Measurements from ENCODE around the gene NPEPL1.
"Not testable (repeated sequence)": the region's sequence is repeated elsewhere in the genome, so short reads cannot be mapped to it uniquely, and the experiment has no call there.

The NPEPL1 gene

DNA sequence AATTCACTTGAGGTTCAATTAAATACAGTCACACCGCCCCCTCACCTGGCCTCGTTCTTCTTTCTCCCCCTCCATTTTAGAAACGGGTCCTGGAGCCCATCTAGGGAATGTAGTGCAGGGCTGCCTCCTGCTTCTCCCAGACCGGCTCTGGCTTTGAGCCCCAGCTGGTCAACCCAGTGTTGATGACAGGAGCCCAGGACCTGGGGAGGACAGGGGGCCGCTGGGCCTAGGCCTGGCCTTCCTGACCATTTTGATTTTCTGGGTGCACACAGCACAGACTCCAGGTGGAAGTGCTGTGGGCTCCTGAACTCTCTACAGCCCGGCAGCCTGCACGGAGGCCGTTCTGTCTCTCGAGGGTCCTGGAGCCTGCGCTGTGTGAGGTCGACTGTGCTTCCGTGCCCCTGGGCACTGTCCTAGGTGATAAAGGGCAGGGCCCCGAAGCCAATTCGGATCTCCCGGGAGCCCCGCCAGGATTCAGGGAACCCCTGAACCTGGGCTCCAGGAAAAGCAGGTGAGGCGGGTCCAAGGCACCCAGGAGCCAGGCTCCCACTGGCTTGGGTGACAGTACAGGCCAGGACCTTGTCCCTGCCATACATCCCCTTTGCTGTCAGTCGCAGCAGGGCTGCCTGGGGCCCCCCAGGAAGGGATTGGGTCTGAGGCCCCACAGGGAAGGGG lies 23.3 kb downstream of the NPEPL1 start:
- DNase-seq = no peak

GRCh38 chr20:58716476-58717277 lies 24.1 kb downstream of the NPEPL1 start:
- DNase-seq = no peak

- DNase-seq = no peak
These were observed 24.9 kb downstream of the NPEPL1 start for GRCh38 chr20:58717278-58718091.

GRCh38 chr20:58718121-58718563 lies 25.5 kb downstream of the NPEPL1 start:
- DNase-seq = no peak

DNA sequence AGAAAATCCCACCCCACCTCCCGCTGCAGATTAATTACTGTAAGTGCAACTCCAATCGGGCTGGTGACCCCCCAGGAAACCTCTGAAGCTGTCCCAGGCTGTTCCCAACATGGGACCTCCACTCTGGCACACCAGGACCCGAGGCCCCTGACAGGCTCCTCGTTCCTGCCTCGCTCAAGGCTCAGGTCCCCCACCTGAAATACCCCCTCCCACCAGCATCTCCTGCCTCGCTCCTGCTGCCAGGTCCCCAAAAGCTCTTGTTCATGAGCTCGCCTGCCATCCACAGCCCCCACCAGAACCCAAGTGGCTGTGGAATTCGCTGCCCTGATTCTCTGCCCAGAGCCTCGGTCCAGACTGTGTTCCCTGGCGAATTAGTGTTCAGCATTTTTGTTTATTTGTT lies 26.1 kb downstream of the NPEPL1 start:
- no peak for DNase-seq

GRCh38 chr20:58719258-58719657 lies 26.7 kb downstream of the NPEPL1 start:
- DNase-seq = no peak

- DNase-seq = no peak
These were observed 27.4 kb downstream of the NPEPL1 start for GRCh38 chr20:58719971-58720371.

DNA sequence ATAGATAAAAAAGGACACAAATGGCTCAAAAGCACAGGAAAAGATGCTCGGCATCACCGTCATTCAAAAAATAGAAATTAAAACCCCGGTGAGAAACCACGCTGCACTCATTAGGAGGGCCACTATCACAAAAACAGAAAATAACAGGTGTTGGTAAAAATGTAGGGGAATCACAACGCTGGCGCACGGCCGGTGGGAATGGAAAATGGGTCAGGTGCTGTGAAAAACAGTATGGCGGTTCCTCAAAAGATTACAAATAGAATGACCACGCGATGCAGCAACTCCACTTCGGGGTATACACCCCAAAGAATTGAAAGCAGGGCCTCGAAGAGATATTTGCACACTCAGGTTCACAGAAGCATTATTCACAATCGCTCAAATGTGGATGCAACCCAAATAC lies 28.3 kb downstream of the NPEPL1 start:
- no peak for DNase-seq

GRCh38 chr20:58721951-58722778 lies 29.6 kb downstream of the NPEPL1 start:
- DNase-seq = no peak

GRCh38 chr20:58722877-58723627 lies 30.5 kb downstream of the NPEPL1 start:
- DNase-seq = no peak

DNA sequence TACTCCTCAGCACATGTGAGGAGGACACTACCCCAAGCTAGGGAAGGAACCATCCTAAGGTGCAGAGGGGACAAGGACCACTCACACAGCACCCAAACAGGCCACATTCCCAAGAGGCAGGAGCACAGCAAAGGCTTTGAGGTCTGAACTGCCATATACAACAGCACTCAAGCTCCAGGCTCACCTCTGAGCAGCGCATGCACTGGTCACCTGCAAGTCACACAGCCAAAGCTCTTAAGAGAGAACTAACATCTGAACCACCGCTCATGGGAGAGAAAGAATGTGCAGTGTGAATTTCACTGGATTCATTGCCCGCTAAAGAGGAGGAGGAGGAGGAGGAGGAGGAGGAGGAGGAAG lies 31.0 kb downstream of the NPEPL1 start:
- DNase-seq = no peak

- DNase-seq = not testable (repeated sequence)
These were observed 33.6 kb downstream of the NPEPL1 start for GRCh38 chr20:58726156-58726555.

GRCh38 chr20:58731192-58731591 lies 38.6 kb downstream of the NPEPL1 start:
- no peak for DNase-seq

DNA sequence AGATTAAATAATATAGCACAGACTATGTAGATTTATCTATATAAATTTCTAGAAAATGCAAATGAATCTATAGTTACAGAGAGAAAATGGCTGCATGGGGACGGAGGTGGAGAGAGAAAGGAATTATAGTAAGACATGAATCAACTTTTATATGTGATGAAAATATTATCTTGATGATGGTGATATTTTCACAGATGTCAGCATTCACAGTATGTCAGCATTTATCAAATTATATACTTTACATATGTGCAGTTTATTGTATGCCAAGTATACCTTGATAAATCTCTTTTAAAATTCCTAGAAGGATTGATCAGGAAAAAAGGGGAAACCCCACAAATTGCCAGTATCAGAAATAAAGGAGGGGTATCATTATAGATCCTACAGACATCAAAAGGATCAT lies 44.6 kb downstream of the NPEPL1 start:
- no peak for DNase-seq

DNA sequence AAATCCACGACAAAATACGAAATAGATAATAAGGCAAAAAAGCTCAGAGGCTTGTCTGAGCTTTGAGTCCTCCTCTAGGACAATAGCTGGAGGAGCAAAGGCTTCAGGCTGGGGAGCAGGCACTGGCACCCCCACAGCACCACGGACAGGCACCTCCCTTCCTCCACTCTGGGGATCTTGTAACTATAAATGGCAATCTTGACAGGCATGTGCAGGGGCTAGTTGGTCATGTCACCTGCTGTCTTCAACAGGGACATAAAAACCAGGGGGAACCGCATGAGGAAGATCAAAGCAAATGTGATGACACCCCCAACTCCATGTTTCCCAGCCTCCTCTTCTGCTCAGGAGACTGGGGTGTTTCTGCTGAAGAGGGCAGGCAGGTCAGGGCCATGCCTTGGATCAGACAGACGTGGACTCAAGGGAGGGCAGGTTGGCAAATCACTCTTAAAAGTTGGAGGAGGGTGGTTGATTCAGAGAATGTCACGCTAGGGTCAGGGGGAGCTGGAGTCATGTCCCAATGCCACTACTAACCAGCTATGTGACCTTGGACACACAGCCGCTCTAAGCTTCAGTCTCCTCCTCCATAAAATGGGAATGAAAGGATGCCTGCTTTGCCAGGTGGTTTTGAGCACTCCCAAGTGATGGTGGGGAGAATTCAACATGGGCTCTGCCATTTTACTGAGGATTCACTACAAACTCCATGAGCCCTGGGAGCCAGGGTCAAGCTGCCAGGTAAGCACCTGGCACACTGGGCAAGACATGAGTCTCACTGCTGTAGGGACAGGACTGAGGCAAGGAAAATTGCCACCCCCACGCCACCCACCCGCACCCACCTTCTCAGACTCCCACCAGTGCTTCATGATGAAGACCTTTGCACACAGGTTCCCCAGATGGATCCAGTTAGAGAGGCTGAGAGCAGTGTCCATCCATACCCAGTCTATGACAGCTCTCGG lies 48.0 kb downstream of the NPEPL1 start:
- no peak for DNase-seq

- no peak for DNase-seq
These were observed 48.8 kb downstream of the NPEPL1 start for GRCh38 chr20:58741384-58741783.

DNA sequence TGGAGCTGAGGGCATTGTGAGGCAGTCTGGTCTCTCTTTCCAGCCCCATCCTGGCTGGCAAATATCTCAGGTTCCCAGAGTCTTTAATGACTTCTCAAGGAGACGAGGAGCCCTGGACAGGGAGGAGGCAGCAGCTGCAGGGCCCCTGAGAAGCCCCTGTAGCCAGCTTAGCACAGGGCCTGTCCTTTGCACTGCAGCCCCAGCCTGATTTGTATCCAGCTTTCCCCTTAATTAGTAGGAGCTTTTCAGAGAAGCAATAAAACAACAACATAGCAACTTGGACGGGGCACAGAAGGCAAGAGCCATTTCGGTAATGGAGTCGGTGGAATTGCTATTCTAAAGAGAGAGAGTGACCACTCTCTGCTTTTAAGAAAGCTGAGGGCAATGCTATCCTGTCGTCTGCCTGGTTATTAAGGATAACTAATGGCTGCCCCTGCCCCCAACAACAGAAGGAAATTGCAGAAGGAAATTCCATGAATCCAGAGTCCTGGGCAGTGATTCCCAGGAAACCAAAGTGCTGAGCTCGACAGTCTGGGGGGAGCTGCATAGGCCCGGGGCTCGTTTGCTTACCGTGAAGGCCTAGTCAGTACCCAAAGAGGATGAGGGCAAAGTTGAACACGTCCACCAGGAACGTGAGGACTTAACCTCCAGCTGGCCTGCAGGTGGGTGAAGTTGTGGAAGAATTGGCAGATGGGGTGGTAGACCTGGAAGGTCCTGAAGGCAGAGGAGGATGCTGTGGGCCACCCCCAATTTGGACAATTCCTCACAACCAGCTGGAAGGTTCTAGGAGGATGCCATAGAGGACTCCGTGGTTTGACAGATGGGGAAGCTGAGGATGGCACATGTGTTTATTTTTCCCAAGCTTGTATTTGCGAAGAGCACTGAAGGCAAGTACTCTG lies 50.3 kb downstream of the NPEPL1 start:
- no peak for DNase-seq

DNA sequence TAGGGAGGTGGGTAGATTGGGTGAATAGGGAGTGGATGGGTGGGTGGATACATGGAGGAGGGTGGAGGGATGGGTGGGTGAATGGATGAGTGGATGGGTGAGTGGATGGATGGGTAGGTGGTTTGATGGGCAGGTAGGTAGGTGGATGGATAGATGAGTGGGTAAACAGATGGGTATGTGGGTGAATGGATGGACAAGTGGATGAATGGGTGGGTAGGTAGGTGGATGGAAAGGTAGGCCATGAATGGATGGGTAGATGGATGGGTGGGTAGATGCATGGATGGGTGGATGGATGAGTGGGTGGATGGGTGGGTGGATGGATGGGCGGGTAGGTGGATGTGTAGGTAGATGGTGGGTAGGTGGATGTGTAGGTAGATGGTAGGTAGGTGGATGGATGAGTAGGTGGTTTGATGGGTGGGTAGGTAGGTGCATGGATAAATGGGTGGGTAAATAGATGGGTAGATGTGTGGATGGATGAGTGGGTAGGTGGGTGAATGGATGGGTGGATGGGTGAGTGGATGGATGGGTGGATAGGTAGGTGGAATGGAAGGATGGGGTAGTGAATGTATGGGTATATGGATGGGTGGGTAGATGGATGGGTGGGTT lies 51.4 kb downstream of the NPEPL1 start:
- no peak for DNase-seq

- DNase-seq = no peak
These were observed 52.2 kb downstream of the NPEPL1 start for GRCh38 chr20:58744836-58745235.
